Lower lobe of right lung (tissue), 2 donors: ENCODE measurements around the gene CELSR1. TPM values are rescaled to one million over a fixed set of nuclear protein-coding genes. Genes with fewer than 3 reads are reported as not detected.

Experiments used
- ATAC-seq, 2 donors: fragments of 200-7000 bp; cut with Tn5 transposase; one replicate each; pipeline ENCODE4 v1.9.1; 2020 to 2022; ENCODE audit warnings: mild to moderate bottlenecking in 2 of 2, moderate library complexity in 2 of 2
- DNase-seq: peaks from one replicate; pipeline ENCODE4 v3.0.0-alpha.2; 2020
- H3K27ac ChIP-seq: fragments of 200-600 bp; one replicate; pipeline ENCODE4 v1.8.0; 2022
- H3K27me3 ChIP-seq: fragments of 200-600 bp; one replicate; pipeline ENCODE4 v1.8.0; 2022; ENCODE audit warnings: low read depth
- H3K36me3 ChIP-seq: fragments of 200-600 bp; one replicate; pipeline ENCODE4 v1.8.0; 2022; ENCODE audit warnings: mild to moderate bottlenecking
- H3K4me1 ChIP-seq: fragments of 200-600 bp; one replicate; pipeline ENCODE4 v1.8.0; 2022
- H3K4me3 ChIP-seq: fragments of 200-600 bp; one replicate; pipeline ENCODE4 v1.8.0; 2022; ENCODE audit warnings: mild to moderate bottlenecking
- H3K9me3 ChIP-seq: fragments of 200-600 bp; one replicate; pipeline ENCODE4 v1.8.0; 2022
- CTCF ChIP-seq: fragments of 200-600 bp; IDR thresholded peaks from one replicate; pipeline ENCODE4 v1.8.0; 2022; ENCODE audit warnings: antibody characterized with exemption, mild to moderate bottlenecking
- intact Hi-C: fragments of 100-400 bp; cut with DNase I; formaldehyde crosslinking; loops from one replicate; pipeline ENCODE4 v1.11.0; 2022
- total RNA-seq: library from RNA; stranded (reverse); fragmentation: NEBNext Ultra II Directional; extraction: Animal tissue kit (Norgen Biotek cat#: 25700); gene quantifications from one replicate; pipeline ENCODE4 v1.2.1, GENCODE V29; 2021
- donor health status: DM: no; HTN: yes; CAD: no; lungs with severe emphysema.

Gene CELSR1
- total RNA-seq, 1 donor from 2014 or later, result 51.8 TPM

GRCh38 chr22:46561435-46561905, 24.1 kb upstream of the CELSR1 start:
- no peak overlapping the region for H3K27ac ChIP-seq
- intact Hi-C loops, result no loop called here

GRCh38 chr22:46560696-46561295, 23.4 kb upstream of the CELSR1 start:
- no peak for ATAC-seq
- peaks cover 12% of the 10 kb centered on the region for H3K4me1 ChIP-seq

More at GRCh38 chr22:46561435-46561905, 24.1 kb upstream of the CELSR1 start:
- no peak for ATAC-seq
- H3K4me3 ChIP-seq, result no peak overlapping the region
- peaks cover 12% of the 10 kb centered on the region for H3K4me1 ChIP-seq
- H3K36me3 ChIP-seq, result no peaks in the 10 kb centered on the region
- H3K27me3 ChIP-seq, result no peaks in the 10 kb centered on the region
- no peak for TF ChIP-seq CTCF
- DNase-seq, result peak; percentile 40
- H3K9me3 ChIP-seq, result no peaks in the 10 kb centered on the region

GRCh38 chr22:46557736-46558480, 20.5 kb upstream of the CELSR1 start:
- H3K4me3 ChIP-seq, result no peak overlapping the region
- no peaks in the 10 kb centered on the region for H3K36me3 ChIP-seq
- no peaks in the 10 kb centered on the region for H3K4me1 ChIP-seq
- no peaks in the 10 kb centered on the region for H3K9me3 ChIP-seq
- TF ChIP-seq CTCF, result no peak
- DNase-seq, result peak; percentile 49
- peak; percentile 47 to 65 for ATAC-seq
- H3K27me3 ChIP-seq, result no peaks in the 10 kb centered on the region
- intact Hi-C loops, result no loop called here
- no peak overlapping the region for H3K27ac ChIP-seq

More at GRCh38 chr22:46560696-46561295, 23.4 kb upstream of the CELSR1 start:
- DNase-seq, result peak; percentile 38
- Histone ChIP-seq H3K27me3 (no peaks in the 10 kb centered on the region), H3K36me3 (no peaks in the 10 kb centered on the region), H3K27ac (no peak overlapping the region), H3K4me3 (no peak overlapping the region), H3K9me3 (no peaks in the 10 kb centered on the region)
- no peak for TF ChIP-seq CTCF
- intact Hi-C loops, result no loop called here

- Histone ChIP-seq H3K9me3 (no peaks in the 10 kb centered on the region), H3K27ac (no peak overlapping the region), H3K4me1 (no peaks in the 10 kb centered on the region), H3K36me3 (no peaks in the 10 kb centered on the region), H3K27me3 (no peaks in the 10 kb centered on the region), H3K4me3 (no peak overlapping the region)
- no peak for TF ChIP-seq CTCF
- intact Hi-C loops, result no loop called here
- no peak for DNase-seq
- no peak for ATAC-seq
Observed at GRCh38 chr22:46556775-46557174, 19.4 kb upstream of the CELSR1 start.

GRCh38 chr22:46553189-46553588, 15.8 kb upstream of the CELSR1 start:
- DNase-seq (no peak), ATAC-seq (no peak)
- H3K27me3 ChIP-seq, result no peaks in the 10 kb centered on the region
- intact Hi-C loops, result no loop called here
- no peaks in the 10 kb centered on the region for H3K9me3 ChIP-seq
- peaks cover 9% of the 10 kb centered on the region for H3K4me1 ChIP-seq
- no peaks in the 10 kb centered on the region for H3K36me3 ChIP-seq
- no peak overlapping the region for H3K4me3 ChIP-seq
- H3K27ac ChIP-seq, result no peak overlapping the region
- no peak for TF ChIP-seq CTCF
